HuH-7.5 (cell line): ENCODE results near the gene HBA2.
"Not testable (repeated sequence)": the region's sequence is repeated elsewhere in the genome, so short reads cannot be mapped to it uniquely, and the experiment has no call there.

Experiments used
- DNase-seq: peaks from one replicate; pipeline ENCODE4 v3.0.0; 2011; ENCODE audit warnings: low spot score

HBA2 gene

GRCh38 chr16:175011-175949 lies 2.6 kb downstream of the HBA2 start:
- DNase-seq = no peak

- DNase-seq = not testable (repeated sequence)
Observed at GRCh38 chr16:176006-176405, 3.3 kb downstream of the HBA2 start.

GRCh38 chr16:176477-177382 lies 4.1 kb downstream of the HBA2 start, which contains the start of gene HBA1:
HBA1 (plus strand) TSS chr16:176680; CDS start chr16:176717, 37 bp downstream.
- not testable (repeated sequence) for DNase-seq

- no peak for DNase-seq
Observed at GRCh38 chr16:177394-177822, 4.7 kb downstream of the HBA2 start.

- no peak for DNase-seq
Observed at GRCh38 chr16:177981-178667, 5.4 kb downstream of the HBA2 start.

GRCh38 chr16:178668-179015 lies 6.0 kb downstream of the HBA2 start:
- DNase-seq = no peak

GRCh38 chr16:179211-180092 lies 6.8 kb downstream of the HBA2 start:
- no peak for DNase-seq

GRCh38 chr16:180101-180675 lies 7.5 kb downstream of the HBA2 start, which contains the start of gene HBQ1:
HBQ1 (plus strand) TSS chr16:180459; CDS start chr16:180487, 28 bp downstream.
- peak; percentile 88 for DNase-seq

- peak; percentile 97 for DNase-seq
Observed at GRCh38 chr16:180681-181564, 8.2 kb downstream of the HBA2 start.

GRCh38 chr16:181565-182021 lies 8.9 kb downstream of the HBA2 start:
- no peak for DNase-seq

GRCh38 chr16:183005-183404 lies 10.3 kb downstream of the HBA2 start:
- no peak for DNase-seq

- no peak for DNase-seq
Observed at GRCh38 chr16:185213-185612, 12.5 kb downstream of the HBA2 start.

- DNase-seq = no peak
Observed at GRCh38 chr16:185691-186090, 13.0 kb downstream of the HBA2 start.

GRCh38 chr16:187330-187729 lies 14.7 kb downstream of the HBA2 start:
- no peak for DNase-seq

GRCh38 chr16:188674-189073 lies 16.0 kb downstream of the HBA2 start:
- DNase-seq = no peak

- DNase-seq = no peak
Observed at GRCh38 chr16:189604-190186, 17.0 kb downstream of the HBA2 start.

GRCh38 chr16:191831-192230 lies 19.2 kb downstream of the HBA2 start:
- no peak for DNase-seq

GRCh38 chr16:192686-193085 lies 20.0 kb downstream of the HBA2 start:
- DNase-seq = no peak

GRCh38 chr16:193441-193840 lies 20.8 kb downstream of the HBA2 start:
- DNase-seq = no peak
